Ovary (tissue), 3 donors: ENCODE results near the gene SPAG6.
A peak's percentile ranks its signal among the peaks of the same experiment; 100 is the strongest.

ENCODE experiments used
- CTCF ChIP-seq, 3 donors: fragments of 450-650 bp in 2 of 3; fragments of 200-600 bp in 1 of 3; IDR thresholded peaks; one replicate each; pipeline versions ENCODE4 v1.5.1 to v1.8.0; 2016 to 2022; ENCODE audit warnings: antibody characterized with exemption in 3 of 3, mild to moderate bottlenecking in 1 of 3
- EP300 ChIP-seq: sonication (generic); formaldehyde crosslinking; IDR thresholded peaks from one replicate; pipeline ENCODE4 v1.6.1; 2017; ENCODE audit warnings: antibody characterized with exemption
- donor health status: DM: no; HTN: no; CAD: no.

- peak in 1 of 3 donors; percentile 20 for TF ChIP-seq CTCF (IDR thresholded peaks at IDR 0.05)
- no peak for TF ChIP-seq EP300
Observed at GRCh38 chr10:22340329-22341189, 4.7 kb upstream of the SPAG6 start.
